Astrocyte (in vitro differentiated cells and primary cell): ENCODE results near the gene MEPE. TPM values are rescaled to one million over a fixed set of nuclear protein-coding genes. Genes with fewer than 3 reads are reported as not detected.

Source experiments
- DNase-seq: peaks from one replicate; pipeline ENCODE4 v3.0.0-alpha.2; 2010; ENCODE audit warnings: low read depth
- FAIRE-seq: peaks from 2 replicates; lab custom pipeline; 2011; peaks lifted over from hg19 to GRCh38; lab: Jason Lieb, UNC
- H2AFZ ChIP-seq: 2 replicates; pipeline ENCODE4 v1.6.0; 2012; ENCODE audit warnings: low read depth, low read length, inconsistent platforms
- H3K27ac ChIP-seq: 2 replicates; pipeline ENCODE4 v1.5.1; 2011; ENCODE audit warnings: low read depth, low read length, inconsistent platforms
- H3K27me3 ChIP-seq: 2 replicates; pipeline ENCODE4 v1.6.0; 2011; ENCODE audit warnings: low read length, inconsistent platforms; ENCODE audit not compliant: insufficient read depth
- H3K36me3 ChIP-seq: 2 replicates; pipeline ENCODE4 v1.5.1; 2011; ENCODE audit warnings: low read length, inconsistent platforms; ENCODE audit not compliant: insufficient read depth
- H3K4me1 ChIP-seq: 2 replicates; pipeline ENCODE4 v1.5.1; 2011; ENCODE audit warnings: low read length, inconsistent platforms; ENCODE audit not compliant: insufficient read depth
- H3K4me2 ChIP-seq: 2 replicates; pipeline ENCODE4 v1.6.0; 2012; ENCODE audit warnings: low read length, inconsistent platforms
- H3K4me3 ChIP-seq: 2 replicates; pipeline ENCODE4 v1.5.1; 2011; ENCODE audit warnings: low read depth, mild to moderate bottlenecking, low read length, inconsistent platforms; ENCODE audit not compliant: insufficient read depth
- H3K79me2 ChIP-seq: 2 replicates; pipeline ENCODE4 v1.6.0; 2012; ENCODE audit warnings: mild to moderate bottlenecking, low read length, inconsistent platforms; ENCODE audit not compliant: insufficient read depth
- H3K9ac ChIP-seq: 2 replicates; pipeline ENCODE4 v1.6.0; 2012; ENCODE audit warnings: mild to moderate bottlenecking, low read length, inconsistent platforms
- H3K9me3 ChIP-seq: 2 replicates; pipeline ENCODE4 v1.5.1; 2012; ENCODE audit warnings: low read depth, mild to moderate bottlenecking, low read length, inconsistent platforms; ENCODE audit not compliant: insufficient read depth
- H4K20me1 ChIP-seq: 2 replicates; pipeline ENCODE4 v1.6.0; 2012; ENCODE audit warnings: low read length, inconsistent platforms; ENCODE audit not compliant: insufficient read depth
- H3K27ac Mint-ChIP-seq: one replicate; pipeline ENCODE4 v1.8.0; 2021; ENCODE audit warnings: mild to moderate bottlenecking, mixed read lengths; ENCODE audit not compliant: unreplicated experiment
- H3K27me3 Mint-ChIP-seq: one replicate; pipeline ENCODE4 v1.8.0; 2021; ENCODE audit warnings: low read depth, mixed read lengths; ENCODE audit not compliant: unreplicated experiment
- H3K36me3 Mint-ChIP-seq: one replicate; pipeline ENCODE4 v1.8.0; 2021; ENCODE audit warnings: low read depth, mixed read lengths; ENCODE audit not compliant: unreplicated experiment
- H3K4me1 Mint-ChIP-seq: one replicate; pipeline ENCODE4 v1.8.0; 2021; ENCODE audit warnings: low read depth, mixed read lengths; ENCODE audit not compliant: unreplicated experiment
- H3K4me3 Mint-ChIP-seq: one replicate; pipeline ENCODE4 v1.8.0; 2021; ENCODE audit warnings: mild to moderate bottlenecking, moderate library complexity, mixed read lengths; ENCODE audit not compliant: unreplicated experiment
- H3K9me3 Mint-ChIP-seq: one replicate; pipeline ENCODE4 v1.8.0; 2021; ENCODE audit warnings: mild to moderate bottlenecking, mixed read lengths; ENCODE audit not compliant: unreplicated experiment
- CTCF ChIP-seq: IDR thresholded peaks from 2 replicates; pipeline ENCODE4 v1.5.1; 2011; ENCODE audit warnings: low read depth, mild to moderate bottlenecking, inconsistent platforms, low read length, moderate library complexity; ENCODE audit not compliant: insufficient read depth
- EZH2 ChIP-seq: IDR thresholded peaks from 2 replicates; pipeline ENCODE4 v1.6.1; 2012; ENCODE audit warnings: mild to moderate bottlenecking, low read length, inconsistent platforms; ENCODE audit not compliant: insufficient read depth
- total RNA-seq: library from RNA; stranded (reverse); gene quantifications from 2 replicates; pipeline ENCODE4 v1.2.1, GENCODE V29; 2021

MEPE gene
- total RNA-seq, 1 donor from 2014 or later, result not detected

GRCh38 chr4:87834401-87834800 lies 1.6 kb downstream of the MEPE start:
- no peak overlapping the region for H3K27ac ChIP-seq
- no peaks in the 10 kb centered on the region for H3K27me3 ChIP-seq
- no peaks in the 10 kb centered on the region for H4K20me1 ChIP-seq
- FAIRE-seq (no peak), DNase-seq (no peak)
- peaks cover 3% of the 10 kb centered on the region for H3K9me3 Mint-ChIP-seq
- H2AFZ ChIP-seq, result no peak overlapping the region
- no peaks in the 10 kb centered on the region for H3K79me2 ChIP-seq
- peaks cover 12% of the 10 kb centered on the region for H3K4me1 Mint-ChIP-seq
- H3K9me3 ChIP-seq, result no peaks in the 10 kb centered on the region
- H3K36me3 ChIP-seq, result no peaks in the 10 kb centered on the region
- no peak overlapping the region for H3K4me3 ChIP-seq
- no peak overlapping the region for H3K9ac ChIP-seq
- TF ChIP-seq CTCF (no peak), EZH2 (no peak)
- peaks cover 5% of the 10 kb centered on the region for H3K4me1 ChIP-seq
- no peak overlapping the region for H3K4me2 ChIP-seq
- H3K27me3 Mint-ChIP-seq, result no peaks in the 10 kb centered on the region
- H3K36me3 Mint-ChIP-seq, result no peaks in the 10 kb centered on the region
- H3K27ac Mint-ChIP-seq, result no peak overlapping the region
- H3K4me3 Mint-ChIP-seq, result no peak overlapping the region

- Mint-ChIP-seq H3K36me3 (no peaks in the 10 kb centered on the region), H3K9me3 (peaks cover 3% of the 10 kb centered on the region), H3K27me3 (no peaks in the 10 kb centered on the region), H3K4me1 (peaks cover 12% of the 10 kb centered on the region), H3K4me3 (no peak overlapping the region), H3K27ac (peak overlapping the region; percentile 48)
- no peaks in the 10 kb centered on the region for H3K36me3 ChIP-seq
- FAIRE-seq (no peak), DNase-seq (no peak)
- no peak overlapping the region for H3K4me3 ChIP-seq
- no peak overlapping the region for H3K27ac ChIP-seq
- H3K9me3 ChIP-seq, result no peaks in the 10 kb centered on the region
- H2AFZ ChIP-seq, result no peak overlapping the region
- H3K79me2 ChIP-seq, result no peaks in the 10 kb centered on the region
- TF ChIP-seq CTCF (no peak), EZH2 (no peak)
- H3K4me2 ChIP-seq, result no peak overlapping the region
- H3K4me1 ChIP-seq, result peaks cover 5% of the 10 kb centered on the region
- no peak overlapping the region for H3K9ac ChIP-seq
- H4K20me1 ChIP-seq, result no peaks in the 10 kb centered on the region
- H3K27me3 ChIP-seq, result no peaks in the 10 kb centered on the region
Observed at GRCh38 chr4:87835197-87835596, 2.4 kb downstream of the MEPE start.

- H3K36me3 Mint-ChIP-seq, result no peaks in the 10 kb centered on the region
- no peak for FAIRE-seq
- H3K4me2 ChIP-seq, result no peak overlapping the region
- no peaks in the 10 kb centered on the region for H3K27me3 ChIP-seq
- no peaks in the 10 kb centered on the region for H4K20me1 ChIP-seq
- no peaks in the 10 kb centered on the region for H3K36me3 ChIP-seq
- no peaks in the 10 kb centered on the region for H3K9me3 ChIP-seq
- no peak overlapping the region for H2AFZ ChIP-seq
- H3K4me3 ChIP-seq, result no peak overlapping the region
- H3K4me1 Mint-ChIP-seq, result peaks cover 17% of the 10 kb centered on the region
- DNase-seq, result no peak
- peaks cover 5% of the 10 kb centered on the region for H3K4me1 ChIP-seq
- no peaks in the 10 kb centered on the region for H3K79me2 ChIP-seq
- H3K9ac ChIP-seq, result no peak overlapping the region
- no peak overlapping the region for H3K4me3 Mint-ChIP-seq
- TF ChIP-seq CTCF (no peak), EZH2 (no peak)
- H3K27me3 Mint-ChIP-seq, result no peaks in the 10 kb centered on the region
- peak overlapping the region; percentile 48 for H3K27ac Mint-ChIP-seq
- peaks cover 3% of the 10 kb centered on the region for H3K9me3 Mint-ChIP-seq
- H3K27ac ChIP-seq, result no peak overlapping the region
Observed at GRCh38 chr4:87835743-87836142, 3.0 kb downstream of the MEPE start.
